GM18858 (cell line): Measurements from ENCODE around the gene ACE.

Experiments
- ATAC-seq: cut with Tn5 transposase; IDR thresholded peaks from one replicate; pipeline ENCODE4 v1.9.1; 2021; ENCODE audit not compliant: unreplicated experiment

The ACE gene

DNA sequence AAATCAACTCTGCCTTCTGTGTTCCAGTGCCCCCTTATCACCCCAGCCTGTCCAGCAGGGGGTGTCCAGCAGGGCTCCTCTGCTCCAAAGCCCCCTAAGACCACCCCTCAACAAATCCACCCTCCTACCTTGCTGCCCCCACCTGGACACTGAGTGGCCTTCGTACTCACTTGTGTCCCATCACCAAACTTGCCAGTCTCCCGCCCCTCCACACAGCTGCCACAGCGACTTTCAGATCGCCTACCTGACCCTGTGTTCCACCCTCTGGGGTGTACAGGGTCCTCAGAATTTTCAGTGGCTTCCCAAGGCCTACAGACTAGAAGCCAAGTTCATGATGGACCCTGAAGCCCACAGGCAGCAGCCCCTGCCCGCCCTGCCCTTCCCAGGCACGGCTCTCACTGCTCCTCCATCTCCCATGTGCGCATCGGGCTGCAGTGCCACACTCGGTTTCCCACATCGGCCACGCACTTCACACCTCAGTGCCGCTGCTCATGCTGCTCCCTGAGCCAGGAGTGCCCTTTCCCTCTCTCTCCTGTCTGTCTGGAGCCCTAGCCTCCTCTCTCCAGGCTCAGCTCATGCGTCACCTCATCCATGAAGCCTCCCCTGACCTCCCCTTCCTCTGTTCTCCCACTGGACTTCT lies 58.1 kb downstream of the ACE start:
- no peak for ATAC-seq

- no peak for ATAC-seq
Measured at GRCh38 chr17:63535640-63536039, 58.8 kb downstream of the ACE start.

DNA sequence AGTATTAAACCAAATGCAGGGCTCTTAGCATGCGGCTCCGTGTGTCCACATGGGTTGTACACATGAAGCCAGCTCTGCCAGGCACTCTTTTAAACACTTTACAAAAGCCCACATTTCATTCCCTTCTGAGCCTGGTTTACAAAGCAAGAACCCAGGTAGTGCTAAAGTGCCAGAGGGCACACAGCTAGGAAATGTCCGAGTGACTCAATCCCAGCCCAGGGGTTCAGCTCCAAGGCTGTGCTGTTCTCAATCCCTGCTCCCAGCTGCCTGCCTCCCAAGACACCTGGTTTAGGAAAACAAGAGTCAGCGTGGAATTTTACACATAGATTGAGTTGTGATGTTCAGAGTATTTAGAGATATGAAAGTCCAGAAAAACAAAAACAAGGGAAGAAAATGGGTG lies 60.1 kb downstream of the ACE start:
- no peak for ATAC-seq

GRCh38 chr17:63537991-63538692 lies 61.3 kb downstream of the ACE start:
- no peak for ATAC-seq

DNA sequence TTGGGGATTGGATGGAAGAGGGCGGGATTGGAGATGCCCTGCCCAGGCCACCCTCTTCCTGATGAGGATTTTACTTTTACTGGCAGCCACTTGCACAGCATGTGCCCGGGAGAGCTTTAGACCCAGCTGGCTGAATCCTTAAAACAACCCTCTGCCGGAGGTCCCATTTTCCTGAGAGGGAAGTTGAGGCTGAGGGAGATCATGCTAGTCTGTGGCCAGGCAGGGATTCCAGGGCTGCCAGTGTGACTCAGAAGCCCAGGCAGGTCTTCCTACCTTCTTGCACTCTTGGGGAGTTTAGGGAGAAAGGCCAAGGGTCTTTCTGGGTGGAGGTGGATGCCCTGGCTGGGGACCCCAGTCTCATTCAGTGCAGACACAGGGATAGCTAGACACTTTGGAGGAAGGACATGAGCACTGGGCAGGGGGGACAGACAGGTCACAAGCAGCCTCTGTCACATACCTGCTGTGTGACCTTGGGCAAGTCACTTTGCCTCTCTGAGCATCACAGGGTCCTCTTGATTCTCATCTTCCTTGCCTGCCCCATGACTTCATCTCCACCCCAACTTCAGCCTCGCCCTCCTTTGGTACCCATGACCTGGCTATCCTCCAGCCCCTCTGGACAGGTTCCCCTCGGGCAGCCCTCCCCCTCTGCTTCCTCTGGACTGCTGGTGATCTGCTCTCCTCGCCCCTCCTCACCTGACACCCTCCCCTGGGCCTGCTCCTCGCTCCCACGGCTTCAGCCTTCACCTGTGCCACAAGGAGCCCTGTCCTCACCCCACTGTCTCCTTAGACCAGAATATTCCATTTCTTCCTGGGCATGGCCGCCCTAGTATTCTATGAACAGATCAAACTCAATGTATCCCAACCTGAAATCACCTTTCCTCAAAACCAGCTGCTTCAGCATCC lies 62.1 kb downstream of the ACE start:
- ATAC-seq, result no peak

DNA sequence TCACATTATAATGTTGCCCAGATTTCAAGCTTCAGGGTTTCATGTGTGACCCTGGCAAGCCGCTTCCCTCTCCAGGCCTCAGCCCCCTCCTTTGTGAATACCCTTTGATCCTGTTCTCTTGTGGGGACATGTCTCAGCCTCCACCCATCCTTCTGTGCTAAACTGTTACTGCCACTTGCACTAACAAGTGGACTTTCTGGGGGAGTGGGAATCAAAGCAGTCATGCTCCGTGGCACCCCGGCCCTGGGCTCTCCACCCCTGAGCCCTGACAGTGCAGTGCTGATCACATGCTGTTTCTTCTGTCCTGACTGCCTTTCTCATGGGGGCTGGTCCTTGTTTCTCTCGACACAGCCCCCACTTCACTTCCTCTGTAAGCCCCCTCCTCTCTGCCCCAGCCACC lies 63.7 kb downstream of the ACE start:
- ATAC-seq, result no peak

DNA sequence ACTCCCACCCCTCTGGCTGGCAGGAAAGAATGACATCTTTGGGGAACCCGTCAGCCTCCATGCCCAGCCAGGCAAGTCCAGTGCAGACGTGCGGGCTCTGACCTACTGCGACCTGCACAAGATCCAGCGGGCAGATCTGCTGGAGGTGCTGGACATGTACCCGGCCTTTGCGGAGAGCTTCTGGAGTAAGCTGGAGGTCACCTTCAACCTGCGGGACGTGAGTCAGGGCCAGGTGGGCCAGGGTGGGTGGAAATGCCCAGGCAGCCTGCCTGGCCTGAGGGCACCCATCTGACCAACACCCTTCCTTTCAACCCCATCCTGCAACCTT lies 65.3 kb downstream of the ACE start:
- no peak for ATAC-seq

- ATAC-seq, result no peak
Measured at GRCh38 chr17:63542942-63543821, 66.3 kb downstream of the ACE start.

DNA sequence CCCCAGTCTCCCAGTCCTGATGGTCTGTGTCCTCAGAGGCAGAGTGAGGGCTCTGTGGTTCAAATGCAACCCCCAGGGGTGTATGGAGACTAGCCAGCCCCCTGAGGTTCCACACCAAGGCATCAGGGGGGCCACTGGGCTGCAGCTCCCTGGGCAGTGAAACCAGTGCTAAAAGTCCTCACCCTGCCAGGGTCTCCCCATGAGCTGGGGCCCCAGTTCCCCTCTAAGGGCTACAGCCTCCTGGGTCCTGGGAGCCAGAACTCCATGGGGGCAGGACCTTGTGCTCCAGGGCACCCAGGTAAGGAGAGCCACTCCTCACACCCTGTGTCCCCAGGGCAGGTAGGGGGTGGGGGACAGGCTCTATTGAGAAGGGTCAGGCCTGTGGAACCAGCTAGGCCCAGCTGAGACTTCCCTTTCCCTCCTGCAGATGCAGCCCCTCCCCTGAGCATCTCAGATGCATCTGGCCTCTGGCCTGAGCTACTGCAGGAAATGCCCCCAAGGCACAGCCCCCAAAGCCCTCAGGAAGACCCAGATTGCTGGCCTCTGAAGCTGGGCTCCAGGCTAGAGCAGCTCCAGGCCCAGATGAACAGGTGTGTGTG lies 67.1 kb downstream of the ACE start:
- ATAC-seq, result no peak

DNA sequence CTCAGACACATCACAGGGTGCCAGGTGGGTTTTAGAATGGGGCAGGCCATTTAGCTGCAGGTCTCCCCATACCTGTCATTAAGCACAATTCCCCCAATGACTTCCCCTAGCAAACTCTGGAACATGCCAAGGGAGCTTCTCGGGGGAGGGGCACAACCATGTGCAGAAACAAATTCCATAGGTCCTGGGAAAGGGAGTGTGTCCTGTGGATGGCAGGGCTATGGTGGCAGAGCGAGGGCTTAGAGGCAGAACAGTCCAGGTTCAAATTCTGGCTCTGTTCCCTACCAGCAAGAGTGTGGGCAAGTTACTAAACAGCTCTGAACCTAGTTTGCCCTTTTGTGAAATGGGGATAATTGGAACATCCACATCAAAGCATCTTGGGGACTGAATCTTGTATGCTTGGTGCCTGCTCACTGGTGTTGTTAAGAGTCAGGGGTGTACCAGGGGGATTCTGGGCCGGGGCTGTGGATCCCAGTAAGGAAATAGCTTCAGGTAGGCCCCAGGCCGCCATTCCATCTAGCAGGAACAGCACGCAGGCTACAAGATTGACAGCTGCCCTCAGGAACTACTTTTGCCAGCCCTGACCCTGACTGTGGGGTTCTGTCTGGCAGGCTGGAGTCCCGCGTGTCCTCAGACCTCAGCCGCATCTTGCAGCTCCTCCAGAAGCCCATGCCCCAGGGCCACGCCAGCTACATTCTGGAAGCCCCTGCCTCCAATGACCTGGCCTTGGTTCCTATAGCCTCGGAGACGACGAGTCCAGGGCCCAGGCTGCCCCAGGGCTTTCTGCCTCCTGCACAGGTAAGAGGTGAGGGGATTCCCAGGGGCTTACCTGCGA lies 67.8 kb downstream of the ACE start:
- no peak for ATAC-seq

GRCh38 chr17:63546308-63547082 lies 69.6 kb downstream of the ACE start:
- no peak for ATAC-seq

DNA sequence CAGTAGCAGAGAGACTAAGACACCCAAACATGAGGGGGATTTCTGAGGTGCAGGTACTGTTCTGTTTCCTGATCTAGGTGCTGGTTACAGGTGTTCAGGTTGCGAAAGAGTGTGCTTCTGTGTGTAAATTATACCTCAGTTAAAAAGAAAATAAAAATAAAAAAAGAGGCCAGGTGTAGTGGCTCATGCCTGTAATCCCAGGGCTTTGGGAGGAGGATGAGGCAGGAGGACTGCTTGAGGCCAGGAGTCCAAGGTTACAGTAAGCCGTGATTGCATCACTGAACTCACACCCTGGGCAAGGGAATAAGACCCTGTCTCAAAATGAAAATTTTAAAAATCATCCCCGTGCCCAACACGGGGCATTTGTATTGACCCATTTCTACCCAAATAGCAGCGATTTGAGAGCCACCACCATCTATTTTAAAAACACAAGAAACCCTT lies 70.2 kb downstream of the ACE start:
- no peak for ATAC-seq
